H1 (cell line): ENCODE measurements around the gene FAHD1. TPM values are rescaled to one million over a fixed set of nuclear protein-coding genes. Genes with fewer than 3 reads are reported as not detected.
A peak's percentile ranks its signal among the peaks of the same experiment; 100 is the strongest.

Experiments
- CTCF ChIA-PET: fragments of 300-600 bp; sonication (Branson Sonifier 250); formaldehyde crosslinking; loops from one replicate; lab custom pipeline; 2021; ENCODE audit not compliant: partially characterized antibody; lab: Charles Lee
- POLR2A ChIA-PET: fragments of 300-600 bp; sonication (Branson Sonifier 250); formaldehyde crosslinking; loops from one replicate; lab custom pipeline; 2021; ENCODE audit warnings: inconsistent platforms; ENCODE audit not compliant: partially characterized antibody; lab: Charles Lee
- DNase-seq, 2 experiments: peaks; one replicate each; pipeline versions ENCODE4 v3.0.0 to v3.0.0-alpha.2; 2010 to 2022; ENCODE audit warnings: low spot score in 2 of 2, low read depth in 1 of 2, mixed read lengths in 1 of 2
- FAIRE-seq: peaks from 2 replicates; lab custom pipeline; 2011; peaks lifted over from hg19 to GRCh38; lab: Jason Lieb, UNC
- H2AFZ ChIP-seq: 2 replicates; pipeline ENCODE4 v1.8.1; 2012; ENCODE audit warnings: low read length, inconsistent platforms
- H2AK5ac ChIP-seq: 2 replicates; pipeline ENCODE4 v1.6.1; 2013; ENCODE audit warnings: low read depth, low read length
- H2BK120ac ChIP-seq: replicated peaks from 2 replicates; pipeline ENCODE3; 2013; ENCODE audit warnings: low read depth, low read length, inconsistent platforms
- H2BK12ac ChIP-seq: 2 replicates; pipeline ENCODE4 v1.6.1; 2013; ENCODE audit warnings: low read depth, low read length
- H2BK15ac ChIP-seq: 2 replicates; pipeline ENCODE4 v1.6.1; 2013; ENCODE audit warnings: low read length
- H2BK20ac ChIP-seq: 2 replicates; pipeline ENCODE4 v1.6.1; 2013; ENCODE audit warnings: low read length
- H2BK5ac ChIP-seq: 2 replicates; pipeline ENCODE4 v1.6.1; 2013; ENCODE audit warnings: low read depth, low read length
- H3K14ac ChIP-seq: 2 replicates; pipeline ENCODE4 v1.6.1; 2013; ENCODE audit warnings: inconsistent platforms; ENCODE audit not compliant: insufficient read length
- H3K18ac ChIP-seq: 2 replicates; pipeline ENCODE4 v1.6.1; 2013; ENCODE audit warnings: low read length; ENCODE audit errors: extremely low read depth
- H3K23ac ChIP-seq: 2 replicates; pipeline ENCODE4 v1.6.1; 2013; ENCODE audit warnings: inconsistent platforms; ENCODE audit not compliant: insufficient read length
- H3K23me2 ChIP-seq: 2 replicates; pipeline ENCODE4 v1.6.1; 2013; ENCODE audit warnings: low read depth, low read length
- H3K27ac ChIP-seq: 2 replicates; pipeline ENCODE4 v1.6.1; 2011; ENCODE audit warnings: low read depth, low read length, inconsistent platforms
- H3K27me3 ChIP-seq, 4 experiments: replicated peaks in 1 of 4; 1 replicate in 1 of 4; 2 replicates in 3 of 4; pipeline versions ENCODE4 v1.6.1 to v1.8.1; 2011 to 2013; ENCODE audit warnings: low read length in 3 of 4, mild to moderate bottlenecking in 3 of 4, inconsistent platforms in 2 of 4, mixed read lengths in 2 of 4, moderate library complexity in 1 of 4; ENCODE audit not compliant: control insufficient read depth in 3 of 4, insufficient read depth in 3 of 4; ENCODE audit errors: extremely low read depth in 1 of 4
- H3K36me3 ChIP-seq, 4 experiments: 2 replicates each; pipeline versions ENCODE4 v1.6.1 to v1.8.1; 2011 to 2013; ENCODE audit warnings: mild to moderate bottlenecking in 4 of 4, low read length in 3 of 4, moderate library complexity in 2 of 4, control low read depth in 1 of 4, inconsistent platforms in 1 of 4; ENCODE audit not compliant: insufficient read depth in 4 of 4, control insufficient read depth in 2 of 4
- H3K4ac ChIP-seq: replicated peaks from 2 replicates; pipeline ENCODE3; 2013; ENCODE audit warnings: low read length, low read depth, mixed read lengths, inconsistent platforms; ENCODE audit not compliant: insufficient read length
- H3K4me1 ChIP-seq, 4 experiments: replicated peaks in 1 of 4; 1 replicate in 1 of 4; 2 replicates in 3 of 4; pipeline versions ENCODE4 v1.6.1 to v1.8.1; 2011 to 2013; ENCODE audit warnings: low read length in 3 of 4, inconsistent platforms in 2 of 4, mixed read lengths in 1 of 4; ENCODE audit not compliant: insufficient read depth in 4 of 4, control insufficient read depth in 3 of 4
- H3K4me2 ChIP-seq, 2 experiments: 2 replicates each; pipeline versions ENCODE4 v1.6.1 to v1.8.1; 2011 to 2013; ENCODE audit warnings: low read depth in 2 of 2, low read length in 2 of 2, control low read depth in 1 of 2, inconsistent platforms in 1 of 2, mild to moderate bottlenecking in 1 of 2; ENCODE audit not compliant: insufficient read depth in 1 of 2
- H3K4me3 ChIP-seq, 4 experiments: fragments of 200-600, 300-600 bp in 1 of 4; sonication (generic), shearing (Covaris generic), sonication (Bioruptor Twin) in 1 of 4; 2 replicates each; pipeline versions ENCODE4 v1.5.1 to v1.8.1; 2011 to 2016; ENCODE audit warnings: low read length in 4 of 4, low read depth in 3 of 4, control low read depth in 2 of 4, inconsistent platforms in 2 of 4, mild to moderate bottlenecking in 2 of 4, mixed read lengths in 1 of 4, moderate library complexity in 1 of 4; ENCODE audit not compliant: insufficient read depth in 2 of 4; ENCODE audit errors: extremely low read depth in 1 of 4
- H3K56ac ChIP-seq: replicated peaks from 2 replicates; pipeline ENCODE3; 2013; ENCODE audit warnings: low read depth, mild to moderate bottlenecking, mixed read lengths, low read length, inconsistent platforms; ENCODE audit not compliant: insufficient read length
- H3K79me1 ChIP-seq: 2 replicates; pipeline ENCODE4 v1.6.1; 2013; ENCODE audit warnings: low read depth, low read length, control low read depth
- H3K79me2 ChIP-seq, 2 experiments: 2 replicates each; pipeline versions ENCODE4 v1.6.1 to v1.8.1; 2012 to 2013; ENCODE audit warnings: low read length in 2 of 2, mild to moderate bottlenecking in 2 of 2, inconsistent platforms in 1 of 2; ENCODE audit not compliant: insufficient read depth in 2 of 2, control insufficient read depth in 1 of 2
- H3K9ac ChIP-seq, 4 experiments: replicated peaks in 1 of 4; 1 replicate in 1 of 4; 2 replicates in 3 of 4; pipeline versions ENCODE4 v1.6.1 to v1.8.1; 2011 to 2013; ENCODE audit warnings: low read depth in 3 of 4, low read length in 3 of 4, control low read depth in 2 of 4, mild to moderate bottlenecking in 2 of 4, moderate library complexity in 2 of 4, inconsistent platforms in 1 of 4; ENCODE audit errors: extremely low read depth in 1 of 4
- H3K9me3 ChIP-seq, 2 experiments: 2 replicates each; pipeline versions ENCODE4 v1.6.1 to v1.8.1; 2012 to 2013; ENCODE audit warnings: mild to moderate bottlenecking in 2 of 2, moderate library complexity in 2 of 2, control low read depth in 1 of 2, inconsistent platforms in 1 of 2, low read depth in 1 of 2, low read length in 1 of 2, mixed read lengths in 1 of 2; ENCODE audit not compliant: insufficient read depth in 2 of 2
- H4K20me1 ChIP-seq, 2 experiments: replicated peaks in 1 of 2; 2 replicates each; pipeline versions ENCODE3 to v1.8.1; 2011 to 2013; ENCODE audit warnings: inconsistent platforms in 2 of 2, low read length in 2 of 2, mild to moderate bottlenecking in 1 of 2; ENCODE audit not compliant: insufficient read depth in 2 of 2, control insufficient read depth in 1 of 2
- H4K5ac ChIP-seq: 2 replicates; pipeline ENCODE4 v1.6.1; 2013; ENCODE audit warnings: low read length, low read depth, mixed read lengths, inconsistent platforms; ENCODE audit not compliant: insufficient read length
- H4K8ac ChIP-seq: 2 replicates; pipeline ENCODE4 v1.8.0; 2013; ENCODE audit warnings: mild to moderate bottlenecking, moderate library complexity, low read length, inconsistent platforms; ENCODE audit not compliant: insufficient read depth; ENCODE audit errors: extremely low read depth
- H4K91ac ChIP-seq: replicated peaks from 2 replicates; pipeline ENCODE3; 2013; ENCODE audit warnings: low read length, mixed read lengths, inconsistent platforms; ENCODE audit not compliant: insufficient read length
- BACH1 ChIP-seq: IDR thresholded peaks from 2 replicates; pipeline ENCODE4 v1.6.1; 2012; ENCODE audit warnings: low read length, improper control_type of control experiment
- CEBPB ChIP-seq: IDR thresholded peaks from 2 replicates; pipeline ENCODE4 v1.6.1; 2012; ENCODE audit warnings: low read depth, low read length
- CHD1 ChIP-seq: IDR thresholded peaks from 2 replicates; pipeline ENCODE4 v1.6.1; 2012; ENCODE audit warnings: low read depth, low read length, improper control_type of control experiment
- CTCF ChIP-seq, 3 experiments: IDR thresholded peaks; 1 replicate in 2 of 3; 2 replicates in 1 of 3; pipeline versions ENCODE4 v1.5.1 to v1.6.1; 2011; ENCODE audit warnings: low read length in 3 of 3, mild to moderate bottlenecking in 3 of 3, inconsistent platforms in 2 of 3, low read depth in 1 of 3, moderate library complexity in 1 of 3; ENCODE audit not compliant: insufficient read depth in 1 of 3; ENCODE audit errors: control extremely low read depth in 1 of 3
- JUND ChIP-seq: IDR thresholded peaks from 2 replicates; pipeline ENCODE4 v1.6.1; 2011; ENCODE audit warnings: mild to moderate bottlenecking, improper control_type of control experiment, low read length
- KDM5A ChIP-seq: fragments of 200-600 bp; IDR thresholded peaks from 2 replicates; pipeline ENCODE4 v1.7.1; 2012; ENCODE audit warnings: mild to moderate bottlenecking, low read length, inconsistent platforms, mixed read lengths
- MAX ChIP-seq: IDR thresholded peaks from 2 replicates; pipeline ENCODE4 v1.6.1; 2012; ENCODE audit warnings: inconsistent platforms
- SIX5 ChIP-seq: IDR thresholded peaks from 2 replicates; pipeline ENCODE4 v1.6.1; 2011; ENCODE audit warnings: mild to moderate bottlenecking, low read depth, low read length
- SUZ12 ChIP-seq: fragments of 200-600 bp; sonication (generic); IDR thresholded peaks from 2 replicates; pipeline ENCODE4 v1.6.1; 2012; ENCODE audit warnings: mild to moderate bottlenecking, inconsistent platforms, low read length, moderate library complexity, mixed read lengths
- TAF7 ChIP-seq: optimal IDR thresholded peaks from 2 replicates; pipeline ENCODE3; 2011; ENCODE audit warnings: low read depth, mild to moderate bottlenecking, inconsistent platforms, low read length, moderate library complexity, borderline replicate concordance
- ZNF274 ChIP-seq: IDR thresholded peaks from 2 replicates; pipeline ENCODE4 v1.7.0; 2012; ENCODE audit warnings: low read length, borderline replicate concordance; ENCODE audit errors: extremely low read depth
- WGBS, 2 experiments: shearing (Covaris generic) in 1 of 2; methylation state at CpG; one replicate each; pipeline versions ENCODE4 v1.1.6 to v1.1.7; 2013 to 2015; ENCODE audit warnings: low lambda C conversion rate in 2 of 2, mixed read lengths in 2 of 2, inconsistent platforms in 1 of 2, low coverage in 1 of 2, missing lambda C conversion rate in 1 of 2; ENCODE audit not compliant: insufficient replicate concordance in 2 of 2, insufficient coverage in 1 of 2, insufficient read length in 1 of 2; ENCODE audit errors: extremely low coverage in 1 of 2, missing lambda C conversion rate in 1 of 2; 5-methylcytosine and 5-hydroxymethylcytosine counted together
- polyA plus RNA-seq, 7 experiments: library from polyadenylated mRNA; depleted of rRNA in 3 of 7; stranded (reverse) in 5 of 7; unstranded in 2 of 7; fragments of >200 nt in 5 of 7; fragments of 200-250 nt in 2 of 7; gene quantifications; 1 replicate in 5 of 7; 2 replicates in 1 of 7; 4 replicates in 1 of 7; pipeline versions ENCODE4 v1.2.1 to v1.2.3, GENCODE V29; 2011 to 2013; ENCODE audit warnings: missing spikeins in 2 of 7, mixed read lengths in 2 of 7
- total RNA-seq: library from RNA; stranded (reverse); fragmentation: NEBNext Ultra II Directional; extraction: Animal tissue kit (Norgen Biotek cat#: 25700); gene quantifications from 2 replicates; pipeline ENCODE4 v1.2.1, GENCODE V29; 2021

The FAHD1 gene
- total and polyA plus RNA-seq, 2 of the 8 experiments (the other 6 are each of a cell fraction or from before 2014, with no cell fraction given): 20.4 to 31.9 TPM

- no peaks in the 10 kb centered on the region; a peak in 1 of 7 replicates for H3K4me1 ChIP-seq
- POLR2A ChIA-PET: interaction anchor here (0.6 kb wide), 1 partner anchor 224 kb away, joined by 3 read pairs; no protein-coding TSS in a partner anchor
- H2BK12ac ChIP-seq: no peak overlapping the region
- H3K79me1 ChIP-seq: peaks cover 3% of the 10 kb centered on the region
- no peak overlapping the region for H3K4me3 ChIP-seq
- no peaks in the 10 kb centered on the region for H3K23me2 ChIP-seq
- no peak overlapping the region for H2AFZ ChIP-seq
- H3K27me3 ChIP-seq: no peaks in the 10 kb centered on the region; a peak in 1 of 7 replicates
- no peaks in the 10 kb centered on the region for H3K36me3 ChIP-seq
- no peak overlapping the region for H2BK15ac ChIP-seq
- no peak overlapping the region for H3K9ac ChIP-seq
- H3K4me2 ChIP-seq: no peak overlapping the region
- H3K27ac ChIP-seq: no peak overlapping the region
- H3K79me2 ChIP-seq: peaks cover 0 to 12% of the 10 kb centered on the region in 2 experiments; a peak in 2 of 4 replicates
- no peak overlapping the region for H3K4ac ChIP-seq
- CTCF ChIA-PET: interaction anchor here (0.9 to 1.3 kb wide), 3 partner anchors 8 to 129 kb away, joined by 3 read pairs; no protein-coding TSS in a partner anchor
- WGBS, 2 experiments: 73% methylated on average over 7 of the region's 9 CpGs; no CpG with 5 or more reads in 1 of the 2 experiments
- H4K20me1 ChIP-seq: peaks cover 0 to 2% of the 10 kb centered on the region in 2 experiments
- H3K9me3 ChIP-seq: no peaks in the 10 kb centered on the region
- no peak for FAIRE-seq
- H2BK120ac ChIP-seq: no peak overlapping the region
- no peak overlapping the region for H2BK5ac ChIP-seq
- H4K8ac ChIP-seq: 0 out of 2 replicates have a peak overlapping the region, but pooled peaks have one; percentile 14
- H3K56ac ChIP-seq: no peak overlapping the region
- H3K23ac ChIP-seq: no peak overlapping the region
- no peak overlapping the region for H3K18ac ChIP-seq
- no peak overlapping the region for H4K91ac ChIP-seq
- H2AK5ac ChIP-seq: no peak overlapping the region
- no peak overlapping the region for H4K5ac ChIP-seq
- DNase-seq: no peak
- H3K14ac ChIP-seq: no peak overlapping the region
- H2BK20ac ChIP-seq: no peak overlapping the region
- TF ChIP-seq BACH1 (no peak), JUND (no peak), CTCF (IDR thresholded peaks at IDR 0.05; ENCODE audit: control extremely low read depth in 1 of 3, insufficient read depth in 1 of 3, low read depth in 1 of 3, low read length in 3 of 3) (no peak), MAX (no peak), SIX5 (no peak), KDM5A (no peak), TAF7 (no peak), SUZ12 (no peak), CEBPB (no peak), ZNF274 (no peak), CHD1 (no peak)
Observed at GRCh38 chr16:1832838-1833454, 5.9 kb downstream of the FAHD1 start.
